NCI-H1930 (cell line): ENCODE measurements around the gene FILIP1L.
"Not testable (repeated sequence)": the region's sequence is repeated elsewhere in the genome, so short reads cannot be mapped to it uniquely, and the experiment has no call there.

ENCODE experiments used
- DNase-seq, 2 experiments: peaks; one replicate each; lab custom pipeline; 2025; lab: John Stamatoyannopoulos, UW

Gene FILIP1L

DNA sequence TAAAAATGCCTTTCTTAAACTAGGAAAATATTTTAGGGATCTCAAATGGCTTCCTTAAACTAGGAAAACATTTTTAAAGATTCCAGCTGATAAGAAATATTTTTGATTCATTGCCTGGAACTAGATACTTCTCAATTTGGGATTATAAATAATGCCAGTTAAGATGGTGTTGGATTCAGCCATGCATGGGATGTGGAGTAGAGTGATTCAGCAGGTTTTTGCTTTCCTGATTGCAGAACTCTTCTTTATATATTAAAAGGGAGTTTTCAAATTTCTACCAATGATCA, 15.6 kb downstream of the FILIP1L start:
- DNase-seq: no peak

- DNase-seq: no peak
Observed at GRCh38 chr3:100097919-100098783, 16.1 kb downstream of the FILIP1L start.

DNA sequence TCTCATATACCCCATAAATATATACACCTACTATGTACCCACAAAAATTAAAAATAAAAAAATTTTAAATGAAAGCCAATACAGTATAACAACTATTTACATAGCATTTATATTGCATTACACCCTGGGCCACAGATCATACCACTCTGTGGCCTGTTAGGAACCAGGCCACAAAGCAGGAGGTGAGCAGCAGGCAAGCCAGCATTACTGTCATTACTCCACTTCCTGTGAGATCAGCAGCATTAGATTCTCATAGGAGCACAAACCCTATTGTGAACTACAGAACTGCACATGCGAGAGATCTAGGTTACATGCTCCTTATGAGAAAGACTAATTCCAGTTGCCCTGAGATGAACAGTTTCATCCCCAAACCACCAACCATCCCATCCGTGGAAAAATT, 17.4 kb downstream of the FILIP1L start:
- no peak for DNase-seq

DNA sequence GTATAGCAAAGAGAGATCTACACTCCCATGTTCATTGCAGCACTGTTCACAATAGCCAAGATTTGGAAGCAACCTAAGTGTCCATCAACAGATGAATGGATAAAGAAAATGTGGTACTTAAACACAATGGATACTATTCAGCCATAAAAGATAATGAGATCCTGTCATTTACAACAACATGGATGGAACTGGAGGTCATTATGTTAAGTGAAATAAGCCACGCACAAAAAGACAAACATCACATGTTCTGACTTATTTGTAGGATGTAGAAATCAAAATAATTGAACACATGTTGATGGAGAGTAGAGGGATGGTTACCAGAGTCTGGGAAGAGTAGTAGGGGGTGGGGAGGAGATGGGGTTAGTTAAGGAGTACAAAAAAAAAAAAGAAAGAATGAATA, 18.0 kb downstream of the FILIP1L start:
- not testable (repeated sequence) for DNase-seq

- DNase-seq: no peak
Observed at GRCh38 chr3:100093831-100094230, 20.5 kb downstream of the FILIP1L start.

GRCh38 chr3:100090669-100091005, 23.7 kb downstream of the FILIP1L start:
- no peak for DNase-seq

DNA sequence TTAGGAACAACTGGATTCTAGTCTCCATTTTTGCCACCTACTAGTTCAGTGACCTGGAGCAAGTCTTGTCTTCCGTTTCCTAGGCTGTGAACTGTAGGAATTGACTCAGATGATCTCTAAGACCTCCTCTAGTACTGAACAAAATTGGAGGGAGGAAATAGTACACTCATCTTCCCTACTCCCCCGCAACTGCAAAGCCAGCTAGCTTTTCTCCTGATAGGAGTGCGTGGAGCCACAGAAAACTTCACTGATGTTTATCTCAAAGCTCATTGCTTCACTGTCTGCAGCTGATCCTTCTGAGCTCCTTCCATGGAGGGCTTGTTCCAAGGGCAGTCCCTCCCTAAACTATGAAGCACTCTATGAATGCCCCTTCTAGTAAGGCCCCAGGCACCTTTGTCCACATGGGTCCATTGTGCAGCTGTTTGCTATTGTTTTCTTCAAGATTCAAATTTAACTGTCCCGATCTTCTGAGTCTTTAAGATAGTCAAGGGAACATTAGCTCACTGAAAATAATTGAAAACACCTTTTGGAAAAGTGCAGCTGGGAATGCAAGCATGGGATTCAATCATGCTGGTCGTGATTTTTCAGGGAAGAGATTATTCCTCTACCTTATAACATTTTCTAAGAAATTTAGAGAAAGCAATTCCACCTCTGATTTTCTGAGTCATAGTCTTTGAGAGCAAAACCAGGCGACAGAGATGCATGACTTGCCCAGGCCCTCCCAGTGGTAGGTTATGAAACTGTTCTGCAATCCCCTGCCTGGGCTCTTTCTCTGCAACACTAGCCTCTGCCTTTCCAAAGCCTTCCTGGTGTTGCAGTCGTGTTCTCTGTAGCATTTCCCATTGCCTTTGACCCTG, 24.3 kb downstream of the FILIP1L start:
- DNase-seq: no peak

GRCh38 chr3:100088735-100089368, 25.4 kb downstream of the FILIP1L start:
- DNase-seq: no peak

DNA sequence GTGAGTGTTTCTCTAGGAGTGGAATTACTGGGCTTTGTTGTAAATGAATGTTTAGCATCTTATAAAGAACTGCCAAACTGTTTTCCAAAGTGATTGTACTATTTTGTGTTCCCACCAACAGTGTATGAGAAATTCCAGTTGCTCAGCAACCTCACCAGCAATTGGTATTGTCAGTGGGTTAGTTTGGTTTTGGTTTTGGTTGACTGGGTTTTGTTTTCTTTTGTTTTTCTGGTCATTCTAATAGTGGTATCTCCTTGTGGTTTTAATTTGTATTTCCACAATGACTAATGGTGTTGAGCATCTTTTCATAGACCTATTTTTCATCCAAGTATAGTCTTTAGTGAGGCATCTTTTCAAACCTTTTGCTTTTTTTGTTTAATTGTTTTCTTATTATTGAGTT, 27.1 kb downstream of the FILIP1L start:
- DNase-seq: peak; percentile 8 to 21

- DNase-seq: no peak
Observed at GRCh38 chr3:100086401-100086800, 27.9 kb downstream of the FILIP1L start.

- DNase-seq: no peak
Observed at GRCh38 chr3:100084100-100084806, 30.0 kb downstream of the FILIP1L start.

GRCh38 chr3:100083209-100083608, 31.1 kb downstream of the FILIP1L start:
- DNase-seq: no peak

DNA sequence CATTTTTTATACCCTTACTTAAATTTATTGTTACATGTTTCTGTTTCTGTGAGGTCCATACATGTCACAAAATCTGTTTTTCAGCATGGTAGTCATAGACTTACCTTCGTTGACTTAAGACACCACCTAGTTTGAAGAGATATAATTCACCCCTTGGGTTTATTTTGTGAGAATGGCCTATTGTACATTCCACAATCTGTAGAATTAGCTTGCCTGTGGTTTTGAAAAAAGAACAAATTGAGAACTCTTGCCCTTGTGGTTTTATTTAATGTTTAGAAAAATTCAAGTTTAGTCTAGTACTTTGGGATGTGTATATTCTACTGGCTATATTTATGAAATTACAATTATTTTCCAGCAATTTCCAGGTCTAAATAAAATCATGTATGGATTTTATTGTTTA, 31.6 kb downstream of the FILIP1L start:
- no peak for DNase-seq

GRCh38 chr3:100081986-100082692, 32.2 kb downstream of the FILIP1L start:
- DNase-seq: no peak

GRCh38 chr3:100081311-100081710, 33.0 kb downstream of the FILIP1L start:
- no peak for DNase-seq

- no peak for DNase-seq
Observed at GRCh38 chr3:100080573-100080972, 33.7 kb downstream of the FILIP1L start.

GRCh38 chr3:100079328-100079727, 35.0 kb downstream of the FILIP1L start:
- DNase-seq: no peak

DNA sequence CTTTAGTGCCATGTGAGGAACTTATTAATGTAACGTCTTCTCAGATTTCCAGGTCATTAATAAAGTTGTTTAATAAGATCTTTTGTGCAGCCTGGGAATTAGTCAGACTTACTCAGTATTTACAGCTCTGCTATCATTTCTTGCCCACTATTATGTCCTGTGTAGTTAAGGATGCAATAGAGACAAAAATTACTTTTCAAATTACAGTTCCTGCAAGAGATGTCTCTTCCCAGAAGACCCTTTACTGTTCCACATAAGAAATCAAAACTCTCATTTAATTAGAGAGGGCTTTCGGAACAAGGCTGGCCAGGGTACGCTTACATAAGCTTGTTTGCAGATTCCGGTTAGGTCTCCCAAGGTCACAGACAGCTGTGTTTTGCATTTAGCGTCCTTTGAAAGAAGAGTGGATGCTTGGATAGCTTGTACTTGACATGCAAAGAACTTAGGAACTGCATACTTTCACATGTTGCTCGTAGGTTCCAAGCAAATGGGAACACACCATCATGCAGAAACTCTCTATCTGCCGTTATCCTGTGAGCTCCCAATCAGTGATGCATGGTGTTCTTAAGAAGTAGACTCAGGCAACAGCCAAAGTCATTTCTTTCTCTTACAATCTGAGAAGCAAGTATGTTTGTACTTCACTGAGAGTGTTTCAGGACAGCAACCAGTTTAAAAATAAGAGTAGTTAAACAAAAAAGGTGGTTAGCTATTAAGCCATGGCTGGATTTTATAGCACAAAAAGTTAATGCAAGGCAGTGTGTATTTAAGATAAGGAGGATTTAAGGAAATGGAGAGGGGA, 37.4 kb downstream of the FILIP1L start:
- DNase-seq: no peak

- DNase-seq: no peak
Observed at GRCh38 chr3:100075851-100076730, 38.2 kb downstream of the FILIP1L start.

DNA sequence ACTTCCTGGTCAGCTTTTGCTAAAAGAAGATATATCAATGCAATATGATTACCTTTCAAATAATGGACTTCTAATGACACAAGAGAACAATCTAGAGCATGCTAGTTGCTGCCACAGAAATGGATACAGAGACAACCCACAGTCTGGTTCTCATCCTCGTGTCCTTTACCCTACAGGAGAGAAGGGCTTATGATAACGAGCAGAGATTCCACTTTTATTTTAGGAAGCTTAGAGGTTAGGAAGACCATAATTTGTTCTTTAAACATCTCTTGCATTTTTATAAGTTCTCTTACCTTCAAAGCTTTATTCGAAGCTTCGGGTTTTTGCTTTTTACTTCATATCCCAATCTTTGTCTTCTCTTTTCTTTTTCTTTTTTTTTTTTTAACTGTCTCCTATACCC, 39.1 kb downstream of the FILIP1L start:
- no peak for DNase-seq
